Stomach (tissue), 9 donors: ENCODE data around the gene PLEKHG2. TPM values are rescaled to one million over a fixed set of nuclear protein-coding genes. Genes with fewer than 3 reads are reported as not detected.

Experiments
- DNase-seq, 2 donors: peaks; one replicate each; pipeline versions ENCODE4 v3.0.0 to v3.0.0-alpha.2; 2013 to 2019
- H3K27ac ChIP-seq, 5 donors: fragments of 200-600 bp in 4 of 5; sonication (generic) in 4 of 5; one replicate each; pipeline ENCODE4 v1.5.1; 2013 to 2019; ENCODE audit warnings: mild to moderate bottlenecking in 1 of 5, moderate library complexity in 1 of 5
- H3K27me3 ChIP-seq, 3 donors: fragments of 200-600 bp; sonication (generic); one replicate each; pipeline ENCODE4 v1.5.1; 2017 to 2019; ENCODE audit warnings: mixed run types in 1 of 3
- H3K36me3 ChIP-seq, 4 donors: fragments of 200-600 bp; sonication (generic); 1 replicate in 3 of 4; 2 replicates in 1 of 4; pipeline ENCODE4 v1.5.1; 2016 to 2019
- H3K4me1 ChIP-seq, 4 donors: fragments of 200-600 bp; sonication (generic); one replicate each; pipeline ENCODE4 v1.5.1; 2016 to 2019
- H3K4me3 ChIP-seq, 4 donors: fragments of 200-600 bp; sonication (generic) in 3 of 4; one replicate each; pipeline ENCODE4 v1.5.1; 2016 to 2019; ENCODE audit warnings: mild to moderate bottlenecking in 1 of 4
- H3K9me3 ChIP-seq, 4 donors: fragments of 200-600 bp; sonication (generic); one replicate each; pipeline ENCODE4 v1.5.1; 2016 to 2019
- EP300 ChIP-seq: sonication (generic); formaldehyde crosslinking; IDR thresholded peaks from one replicate; pipeline ENCODE4 v1.6.1; 2017; ENCODE audit warnings: antibody characterized with exemption
- POLR2A ChIP-seq, 4 donors: fragments of 450-650 bp; IDR thresholded peaks; one replicate each; pipeline ENCODE4 v1.6.1; 2016; ENCODE audit warnings: antibody characterized with exemption in 4 of 4, control low read depth in 2 of 4, mild to moderate bottlenecking in 1 of 4, moderate library complexity in 1 of 4
- POLR2AphosphoS5 ChIP-seq, 3 donors: sonication (generic); formaldehyde crosslinking; IDR thresholded peaks; one replicate each; pipeline ENCODE4 v1.6.1; 2016; ENCODE audit warnings: antibody characterized with exemption in 3 of 3
- WGBS, 5 donors: extraction: QIAGEN DNeasy Blood & Tissue Kit in 3 of 5; methylation state at CpG; one replicate each; pipeline versions ENCODE4 v1.1.5 to v1.1.7; 2013 to 2018; 5-methylcytosine and 5-hydroxymethylcytosine counted together
- intact Hi-C: fragments of 100-400 bp; cut with DNase I; formaldehyde crosslinking; loops from one replicate; pipeline ENCODE4 v1.15.1; 2023; ENCODE audit warnings: low total_unique reads
- polyA plus RNA-seq, 3 donors: library from polyadenylated mRNA; stranded (reverse); fragments of 200-250 nt; gene quantifications; one replicate each; pipeline ENCODE4 v1.2.3, GENCODE V29; 2013
- total RNA-seq, 5 donors: library from RNA; depleted of rRNA; stranded (reverse); fragments of >200 nt; gene quantifications; one replicate each; pipeline versions ENCODE4 v1.1.0 to v1.2.3, GENCODE V29; 2014 to 2016
- TF ChIP-seq, protein P1 (sequence below), 7 experiments: fragments of 450-650 bp in 4 of 7; fragments of 200-600 bp in 3 of 7; sonication (generic) in 3 of 7; IDR thresholded peaks; one replicate each; pipeline ENCODE4 v1.5.1; 2016 to 2019; ENCODE audit warnings: antibody characterized with exemption in 7 of 7, control low read depth in 2 of 7, mild to moderate bottlenecking in 1 of 7
- donor health status: healthy with polysubstance abuse.
- donor health status: Bipolar disorder and iron deficiency.
- donor health status: healthy.

PLEKHG2 gene
- total and polyA plus RNA-seq, 8 donors: 1.4 to 20.2 (median 7.2) TPM

DNA sequence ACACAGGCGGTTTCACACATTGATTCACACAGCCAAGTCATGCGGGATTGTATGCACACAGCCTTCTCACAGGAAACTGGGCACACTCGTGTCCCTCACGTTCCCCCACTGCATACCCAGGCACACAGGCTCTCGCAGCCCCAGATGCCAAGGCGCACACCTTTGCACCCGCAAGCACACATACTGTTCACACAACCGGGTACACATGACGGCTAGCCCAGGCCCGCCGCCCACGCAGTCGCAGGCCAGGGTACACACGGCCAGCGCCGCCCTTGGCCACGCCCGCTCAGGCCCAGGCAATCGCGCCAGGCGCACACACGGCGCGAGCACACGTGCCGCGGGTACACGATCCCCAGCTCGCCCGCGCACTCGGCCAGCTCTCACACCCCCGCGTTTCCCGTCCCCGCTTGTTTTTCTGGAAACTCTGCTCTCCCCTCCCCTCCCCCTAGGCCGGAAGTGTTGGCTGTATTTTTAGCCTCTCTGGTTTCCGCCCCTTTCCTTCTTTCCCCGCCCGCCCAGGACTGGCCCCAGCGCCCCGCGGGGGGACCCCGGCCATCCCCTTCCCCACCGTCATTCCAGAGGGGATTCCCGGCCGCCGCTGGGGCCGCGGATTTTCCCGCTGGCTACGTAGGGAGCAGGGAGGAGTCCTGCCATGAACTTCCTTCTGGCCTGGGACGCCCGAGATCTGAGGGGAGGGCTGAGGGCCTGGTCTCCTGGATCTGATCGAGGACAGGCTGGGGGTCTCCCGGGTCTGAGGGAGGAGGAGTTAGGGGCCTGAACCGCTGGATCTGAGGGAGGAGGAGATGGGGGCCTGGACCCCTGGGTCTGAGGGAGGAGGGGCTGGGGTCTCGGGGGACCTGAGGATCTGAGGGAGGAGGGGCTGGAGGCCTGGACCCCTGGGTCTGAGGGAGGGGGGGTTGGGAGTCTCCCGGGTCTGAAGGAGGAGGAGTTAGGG is 9.8 kb upstream of the PLEKHG2 start:
- Histone ChIP-seq H3K4me1 (peaks cover 56 to 77% (median 69%) of the 10 kb centered on the region in 4 donors), H3K27ac (peak overlapping the region; percentile 98 to 100 (median 99)), H3K9me3 (no peaks in the 10 kb centered on the region), H3K4me3 (peak overlapping the region; percentile 34 to 52 (median 48)), H3K27me3 (no peaks in the 10 kb centered on the region), H3K36me3 (peaks cover 1 to 8% (median 6%) of the 10 kb centered on the region in 4 donors)
- intact Hi-C loops: no loop called here
- peak; percentile 92 to 97 for DNase-seq
- 1 to 2% (median 1%) methylated on average over 47 to 59 of the region's 59 CpGs for WGBS, 5 donors
- peak; percentile 84 to 95 (median 88) for TF ChIP-seq POLR2AphosphoS5 (IDR thresholded peaks at IDR 0.05)
- TF ChIP-seq POLR2A (IDR thresholded peaks at IDR 0.05): peak in 1 of 4 donors; percentile 13
- TF ChIP-seq EP300: peak; percentile 62
- TF ChIP-seq, protein P1, sequence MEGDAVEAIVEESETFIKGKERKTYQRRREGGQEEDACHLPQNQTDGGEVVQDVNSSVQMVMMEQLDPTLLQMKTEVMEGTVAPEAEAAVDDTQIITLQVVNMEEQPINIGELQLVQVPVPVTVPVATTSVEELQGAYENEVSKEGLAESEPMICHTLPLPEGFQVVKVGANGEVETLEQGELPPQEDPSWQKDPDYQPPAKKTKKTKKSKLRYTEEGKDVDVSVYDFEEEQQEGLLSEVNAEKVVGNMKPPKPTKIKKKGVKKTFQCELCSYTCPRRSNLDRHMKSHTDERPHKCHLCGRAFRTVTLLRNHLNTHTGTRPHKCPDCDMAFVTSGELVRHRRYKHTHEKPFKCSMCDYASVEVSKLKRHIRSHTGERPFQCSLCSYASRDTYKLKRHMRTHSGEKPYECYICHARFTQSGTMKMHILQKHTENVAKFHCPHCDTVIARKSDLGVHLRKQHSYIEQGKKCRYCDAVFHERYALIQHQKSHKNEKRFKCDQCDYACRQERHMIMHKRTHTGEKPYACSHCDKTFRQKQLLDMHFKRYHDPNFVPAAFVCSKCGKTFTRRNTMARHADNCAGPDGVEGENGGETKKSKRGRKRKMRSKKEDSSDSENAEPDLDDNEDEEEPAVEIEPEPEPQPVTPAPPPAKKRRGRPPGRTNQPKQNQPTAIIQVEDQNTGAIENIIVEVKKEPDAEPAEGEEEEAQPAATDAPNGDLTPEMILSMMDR (IDR thresholded peaks at IDR 0.05): no peak

GRCh38 chr19:39403331-39404312 is 8.8 kb upstream of the PLEKHG2 start:
- peak; percentile 98 for DNase-seq
- 1 to 3% (median 2%) methylated on average over 19 to 43 of the region's 43 CpGs for WGBS, 5 donors
- peaks cover 11 to 18% (median 16%) of the 10 kb centered on the region in 4 donors for H3K36me3 ChIP-seq
- no peaks in the 10 kb centered on the region for H3K9me3 ChIP-seq
- H3K4me1 ChIP-seq: peaks cover 56 to 67% (median 59%) of the 10 kb centered on the region in 4 donors
- intact Hi-C loops: no loop called here
- peak overlapping the region; percentile 34 to 52 (median 48) for H3K4me3 ChIP-seq
- peak in 1 of 4 donors; percentile 49 for TF ChIP-seq POLR2A (IDR thresholded peaks at IDR 0.05)
- TF ChIP-seq POLR2AphosphoS5 (IDR thresholded peaks at IDR 0.05): peak; percentile 94 to 97 (median 94)
- peak; percentile 96 for TF ChIP-seq EP300
- TF ChIP-seq, protein P1 (IDR thresholded peaks at IDR 0.05): no peak
- peak overlapping the region; percentile 98 to 100 (median 99) for H3K27ac ChIP-seq
- no peaks in the 10 kb centered on the region for H3K27me3 ChIP-seq

- peak overlapping the region; percentile 91 to 95 (median 93) for H3K4me3 ChIP-seq
- TF ChIP-seq, protein P1 (IDR thresholded peaks at IDR 0.05): no peak
- TF ChIP-seq POLR2AphosphoS5 (IDR thresholded peaks at IDR 0.05): no peak
- peaks cover 15 to 23% (median 20%) of the 10 kb centered on the region in 4 donors for H3K36me3 ChIP-seq
- peak in 1 of 2 donors; percentile 43 for DNase-seq
- whole genome bisulfite sequencing, 5 donors: 88 to 95% (median 92%) methylated on average over 17 of the region's 17 CpGs
- peak overlapping the region; percentile 93 to 100 (median 98) for H3K27ac ChIP-seq
- H3K9me3 ChIP-seq: no peaks in the 10 kb centered on the region
- H3K27me3 ChIP-seq: no peaks in the 10 kb centered on the region
- intact Hi-C loops: no loop called here
- H3K4me1 ChIP-seq: peaks cover 46 to 66% (median 57%) of the 10 kb centered on the region in 4 donors
These were observed 7.1 kb upstream of the PLEKHG2 start for GRCh38 chr19:39405261-39405957.
